Activated T-helper 17 cell treated with anti-CD3 and anti-CD28 coated beads, Interleukin-2, amount 50 U/mL, for 72 hours (primary cell): Measurements from ENCODE around the gene MYEF2. TPM values are rescaled to one million over a fixed set of nuclear protein-coding genes. Genes with fewer than 3 reads are reported as not detected.

Source experiments
- ATAC-seq: fragments of 150-1000 bp; cut with Tn5 transposase; replicated peaks from 2 replicates; pipeline ENCODE4 v1.10.0; 2021; ENCODE audit warnings: mild to moderate bottlenecking, moderate library complexity
- H3K27ac Mint-ChIP-seq: one replicate; pipeline ENCODE4 v1.8.0; 2022; ENCODE audit warnings: mixed read lengths
- H3K27me3 Mint-ChIP-seq: one replicate; pipeline ENCODE4 v1.8.0; 2022; ENCODE audit warnings: mixed read lengths
- H3K36me3 Mint-ChIP-seq: one replicate; pipeline ENCODE4 v1.8.0; 2022; ENCODE audit warnings: low read depth, mild to moderate bottlenecking, mixed read lengths
- H3K4me1 Mint-ChIP-seq: one replicate; pipeline ENCODE4 v1.8.0; 2022; ENCODE audit warnings: mixed read lengths
- H3K4me3 Mint-ChIP-seq: one replicate; pipeline ENCODE4 v1.8.0; 2022; ENCODE audit warnings: mild to moderate bottlenecking, mixed read lengths
- H3K9me3 Mint-ChIP-seq: one replicate; pipeline ENCODE4 v1.8.0; 2022; ENCODE audit warnings: mixed read lengths
- total RNA-seq, 2 donors: library from RNA; stranded (reverse); gene quantifications; one replicate each; pipeline ENCODE4 v1.2.3, GENCODE V29; 2022

The MYEF2 gene
- total RNA-seq, 2 donors from 2014 or later, result 23.7 to 25.2 TPM

DNA sequence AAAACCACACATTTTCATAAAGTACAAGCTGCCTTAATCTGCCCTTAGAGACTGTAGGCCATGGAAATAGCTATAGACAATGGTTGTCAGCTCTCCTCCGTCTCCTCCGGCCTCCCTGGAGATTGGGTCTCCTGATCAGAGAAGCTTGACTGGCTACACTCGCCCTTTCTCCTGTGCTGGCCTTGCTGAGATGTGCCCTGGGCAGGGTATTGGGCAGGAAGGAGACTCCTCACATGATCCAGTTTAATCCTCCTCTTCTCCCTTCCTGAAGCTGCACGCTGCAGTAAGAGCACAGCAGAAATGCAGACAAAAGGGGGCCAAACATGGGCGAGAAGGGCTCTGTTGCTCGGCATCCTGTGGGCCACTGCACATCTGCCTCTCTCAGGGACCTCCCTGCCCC is 57.4 kb downstream of the MYEF2 start, which contains the start of gene SLC24A5:
TSS of gene SLC24A5 (plus strand) at position 246 of the 400 bp plus-strand sequence. CDS start at position 301, 55 bp downstream.
- H3K9me3 Mint-ChIP-seq, result peaks cover 4% of the 10 kb centered on the region
- no peak within 1 kb of the TSS for H3K4me3 Mint-ChIP-seq
- H3K36me3 Mint-ChIP-seq, result no peaks in the 10 kb centered on the region
- ATAC-seq, result no peak
- H3K27ac Mint-ChIP-seq, result no peak within 1 kb of the TSS
- H3K27me3 Mint-ChIP-seq, result peaks cover 3% of the 10 kb centered on the region
- H3K4me1 Mint-ChIP-seq, result no peaks in the 10 kb centered on the region

- Mint-ChIP-seq H3K4me1 (no peaks in the 10 kb centered on the region), H3K27ac (no peak overlapping the region), H3K4me3 (no peak overlapping the region), H3K9me3 (peaks cover 4% of the 10 kb centered on the region), H3K27me3 (peaks cover 10% of the 10 kb centered on the region), H3K36me3 (no peaks in the 10 kb centered on the region)
- no peak for ATAC-seq
Measured at GRCh38 chr15:48119277-48119676, 58.8 kb downstream of the MYEF2 start.

DNA sequence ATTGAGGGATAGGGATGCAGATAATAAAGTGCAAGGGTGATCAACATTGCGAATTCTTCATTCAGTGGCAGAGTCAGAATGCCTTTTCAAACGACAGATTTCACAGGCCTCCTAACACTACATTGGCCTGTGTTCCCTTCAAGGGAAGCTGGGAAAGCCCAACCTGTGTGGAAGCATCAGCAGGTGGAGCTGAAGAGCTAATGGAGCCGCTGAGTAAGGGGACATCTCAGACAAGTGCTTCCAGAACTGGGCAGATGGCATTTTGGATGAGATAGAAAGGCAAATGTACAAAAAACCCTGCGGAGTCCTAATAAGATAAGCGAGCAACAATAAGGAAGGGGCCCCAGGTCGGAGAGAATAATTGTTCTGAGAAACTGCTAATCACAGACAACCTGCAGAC is 65.9 kb downstream of the MYEF2 start:
- Mint-ChIP-seq H3K27me3 (peaks cover 31% of the 10 kb centered on the region), H3K4me3 (no peak overlapping the region), H3K27ac (no peak overlapping the region), H3K9me3 (no peaks in the 10 kb centered on the region), H3K36me3 (no peaks in the 10 kb centered on the region), H3K4me1 (no peaks in the 10 kb centered on the region)
- ATAC-seq, result no peak

- Mint-ChIP-seq H3K27me3 (peaks cover 42% of the 10 kb centered on the region), H3K4me3 (no peak overlapping the region), H3K4me1 (no peaks in the 10 kb centered on the region), H3K27ac (no peak overlapping the region), H3K9me3 (no peaks in the 10 kb centered on the region), H3K36me3 (no peaks in the 10 kb centered on the region)
- ATAC-seq, result no peak
Measured at GRCh38 chr15:48109856-48110531, 68.1 kb downstream of the MYEF2 start.

- peaks cover 39% of the 10 kb centered on the region for H3K27me3 Mint-ChIP-seq
- ATAC-seq, result no peak
- no peaks in the 10 kb centered on the region for H3K4me1 Mint-ChIP-seq
- H3K36me3 Mint-ChIP-seq, result no peaks in the 10 kb centered on the region
- no peak overlapping the region for H3K27ac Mint-ChIP-seq
- no peak overlapping the region for H3K4me3 Mint-ChIP-seq
- no peaks in the 10 kb centered on the region for H3K9me3 Mint-ChIP-seq
Measured at GRCh38 chr15:48109212-48109611, 68.9 kb downstream of the MYEF2 start.

- peaks cover 38% of the 10 kb centered on the region for H3K27me3 Mint-ChIP-seq
- H3K4me1 Mint-ChIP-seq, result no peaks in the 10 kb centered on the region
- no peaks in the 10 kb centered on the region for H3K9me3 Mint-ChIP-seq
- no peaks in the 10 kb centered on the region for H3K36me3 Mint-ChIP-seq
- ATAC-seq, result no peak
- no peak overlapping the region for H3K27ac Mint-ChIP-seq
- no peak overlapping the region for H3K4me3 Mint-ChIP-seq
Measured at GRCh38 chr15:48105936-48106335, 72.2 kb downstream of the MYEF2 start.

DNA sequence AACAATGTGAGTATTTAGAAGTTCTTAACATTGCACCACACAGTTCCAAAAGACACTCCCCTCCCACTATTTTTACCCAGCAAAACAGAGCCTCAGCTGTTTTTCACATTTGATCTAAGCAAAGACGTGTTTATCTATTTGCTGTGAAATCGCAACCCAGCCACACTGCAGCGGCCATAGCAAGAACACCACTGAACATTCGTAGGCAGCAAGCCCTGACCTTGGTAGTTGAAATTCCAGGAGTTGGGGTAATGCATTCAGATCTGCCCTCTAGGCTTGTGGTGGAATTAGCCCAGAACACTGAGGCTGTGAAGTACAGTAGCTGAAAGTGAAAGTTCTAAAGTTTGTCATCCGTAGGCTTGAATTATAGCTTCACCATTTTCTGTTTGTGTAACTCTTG is 74.4 kb downstream of the MYEF2 start:
- Mint-ChIP-seq H3K27me3 (peaks cover 38% of the 10 kb centered on the region), H3K27ac (no peak overlapping the region), H3K9me3 (no peaks in the 10 kb centered on the region), H3K4me3 (no peak overlapping the region), H3K36me3 (no peaks in the 10 kb centered on the region), H3K4me1 (no peaks in the 10 kb centered on the region)
- no peak for ATAC-seq

DNA sequence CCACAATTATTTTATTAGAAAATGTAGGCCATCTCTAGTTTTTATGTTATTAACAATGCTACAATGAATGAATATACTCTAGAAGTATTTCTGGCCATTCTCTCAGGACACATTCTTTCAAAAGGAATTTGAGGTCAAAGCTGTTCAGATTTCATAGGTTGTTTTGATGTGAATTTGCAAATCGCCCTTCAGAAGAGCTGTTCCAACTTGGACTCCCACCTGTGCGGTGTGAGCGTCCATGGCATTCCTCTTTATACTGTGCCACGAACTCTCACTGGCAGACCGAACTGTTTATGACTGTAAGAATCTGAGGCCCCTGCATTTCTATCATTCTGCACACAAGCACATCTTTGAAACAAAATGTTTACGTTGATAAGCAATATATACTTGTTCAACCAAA is 75.9 kb downstream of the MYEF2 start:
- H3K4me1 Mint-ChIP-seq, result no peaks in the 10 kb centered on the region
- no peak for ATAC-seq
- peaks cover 31% of the 10 kb centered on the region for H3K27me3 Mint-ChIP-seq
- no peak overlapping the region for H3K27ac Mint-ChIP-seq
- H3K36me3 Mint-ChIP-seq, result no peaks in the 10 kb centered on the region
- H3K9me3 Mint-ChIP-seq, result no peaks in the 10 kb centered on the region
- H3K4me3 Mint-ChIP-seq, result no peak overlapping the region

DNA sequence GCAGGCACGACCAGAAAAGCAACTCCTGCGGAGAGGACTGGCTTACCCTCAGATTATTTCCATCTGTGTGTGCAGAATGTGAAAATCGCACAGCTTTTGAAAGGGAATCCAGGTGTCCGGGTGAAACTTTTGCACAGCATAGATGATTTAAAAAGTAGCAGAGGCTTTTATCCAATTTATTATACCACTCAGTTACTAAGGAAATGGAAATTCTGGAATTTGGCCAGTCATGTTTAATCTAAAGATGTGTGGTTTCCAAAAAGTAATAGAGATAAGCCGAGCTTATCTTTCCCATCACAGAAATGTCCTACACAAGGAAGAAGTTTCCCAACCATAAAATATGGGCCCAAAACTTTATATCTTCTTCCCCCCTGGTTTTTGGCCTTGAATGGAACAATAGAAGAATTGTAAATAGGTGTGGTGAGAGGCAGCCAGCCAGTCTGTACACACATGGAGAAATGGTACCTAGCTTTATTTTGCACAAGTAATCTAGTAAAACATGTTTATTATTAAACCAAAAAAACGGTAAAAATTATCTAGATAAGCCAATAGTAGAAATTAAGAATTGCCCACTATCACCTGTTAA is 76.6 kb downstream of the MYEF2 start:
- Mint-ChIP-seq H3K27ac (no peak overlapping the region), H3K9me3 (no peaks in the 10 kb centered on the region), H3K4me1 (no peaks in the 10 kb centered on the region), H3K36me3 (no peaks in the 10 kb centered on the region), H3K27me3 (peaks cover 26% of the 10 kb centered on the region), H3K4me3 (no peak overlapping the region)
- ATAC-seq, result no peak

DNA sequence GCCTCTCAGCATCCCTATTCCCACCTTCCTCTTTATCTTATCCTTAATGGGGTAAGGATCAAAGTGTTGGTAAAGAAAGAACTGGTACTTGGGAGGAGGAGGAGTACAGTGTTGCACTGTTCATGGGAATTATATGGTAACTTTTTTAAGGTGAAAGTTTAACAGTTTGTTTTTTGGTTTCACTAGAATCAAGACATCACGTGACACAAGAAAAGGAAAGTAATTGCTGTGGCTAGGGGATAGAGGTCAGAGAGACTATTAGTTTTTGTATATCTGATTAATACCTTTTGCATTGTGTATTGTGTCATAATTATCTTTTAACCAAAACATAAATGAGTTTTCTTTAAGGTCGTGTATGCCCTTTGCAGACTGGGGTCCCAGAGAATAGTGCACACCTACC is 80.8 kb downstream of the MYEF2 start:
- Mint-ChIP-seq H3K36me3 (no peaks in the 10 kb centered on the region), H3K27ac (no peak overlapping the region), H3K4me1 (no peaks in the 10 kb centered on the region), H3K9me3 (peaks cover 3% of the 10 kb centered on the region), H3K27me3 (peaks cover 14% of the 10 kb centered on the region), H3K4me3 (no peak overlapping the region)
- ATAC-seq, result no peak

- Mint-ChIP-seq H3K4me1 (no peaks in the 10 kb centered on the region), H3K9me3 (peaks cover 3% of the 10 kb centered on the region), H3K27me3 (peaks cover 14% of the 10 kb centered on the region)
Measured at GRCh38 chr15:48096813-48097212, 81.3 kb downstream of the MYEF2 start.

DNA sequence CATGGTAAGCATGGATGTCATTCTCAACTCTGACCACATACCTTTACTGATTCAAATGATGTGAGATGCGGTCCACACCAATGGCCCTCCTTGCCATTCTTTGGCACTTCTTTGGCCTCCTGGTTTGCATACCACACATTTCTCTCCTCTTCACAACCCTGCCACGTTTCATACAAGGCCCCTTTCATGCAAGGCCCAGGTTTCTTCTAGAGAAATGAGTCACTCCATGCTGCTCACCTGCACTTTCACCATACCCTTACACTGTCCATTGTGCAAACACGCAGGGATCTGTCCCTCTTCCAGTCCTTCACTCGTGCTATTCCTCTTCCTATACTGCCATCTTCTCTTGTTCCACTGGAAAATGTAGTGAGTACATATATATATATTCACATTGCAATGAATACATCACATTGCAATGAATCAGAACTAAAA is 81.7 kb downstream of the MYEF2 start:
- Mint-ChIP-seq H3K4me1 (no peaks in the 10 kb centered on the region), H3K4me3 (no peak overlapping the region), H3K36me3 (no peaks in the 10 kb centered on the region), H3K27me3 (peaks cover 14% of the 10 kb centered on the region), H3K27ac (no peak overlapping the region), H3K9me3 (peaks cover 3% of the 10 kb centered on the region)
- no peak for ATAC-seq

More at GRCh38 chr15:48096813-48097212, 81.3 kb downstream of the MYEF2 start:
- Mint-ChIP-seq H3K27ac (no peak overlapping the region), H3K4me3 (no peak overlapping the region), H3K36me3 (no peaks in the 10 kb centered on the region)
- no peak for ATAC-seq

DNA sequence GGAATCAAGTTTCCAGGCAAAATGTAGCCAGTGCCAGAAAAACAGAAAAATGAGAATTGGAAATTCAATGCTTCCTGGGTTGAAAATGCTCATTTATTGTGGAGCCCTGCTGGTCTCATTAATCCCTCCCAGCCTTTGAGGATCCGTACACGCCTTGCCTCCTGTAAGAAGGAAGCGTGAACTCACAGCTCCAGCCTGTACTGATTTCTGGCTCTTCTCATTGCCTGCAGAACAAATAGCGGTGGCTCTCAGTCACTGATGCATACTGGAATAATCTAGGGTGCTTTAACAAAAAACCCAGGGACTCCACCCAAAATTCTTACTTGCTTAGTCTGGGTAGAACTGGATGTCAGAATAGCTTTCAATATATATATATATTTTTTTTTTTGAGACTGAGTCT is 86.6 kb downstream of the MYEF2 start:
- no peak overlapping the region for H3K27ac Mint-ChIP-seq
- H3K27me3 Mint-ChIP-seq, result peaks cover 7% of the 10 kb centered on the region
- no peaks in the 10 kb centered on the region for H3K4me1 Mint-ChIP-seq
- peaks cover 3% of the 10 kb centered on the region for H3K9me3 Mint-ChIP-seq
- no peak for ATAC-seq
- no peaks in the 10 kb centered on the region for H3K36me3 Mint-ChIP-seq
- no peak overlapping the region for H3K4me3 Mint-ChIP-seq

DNA sequence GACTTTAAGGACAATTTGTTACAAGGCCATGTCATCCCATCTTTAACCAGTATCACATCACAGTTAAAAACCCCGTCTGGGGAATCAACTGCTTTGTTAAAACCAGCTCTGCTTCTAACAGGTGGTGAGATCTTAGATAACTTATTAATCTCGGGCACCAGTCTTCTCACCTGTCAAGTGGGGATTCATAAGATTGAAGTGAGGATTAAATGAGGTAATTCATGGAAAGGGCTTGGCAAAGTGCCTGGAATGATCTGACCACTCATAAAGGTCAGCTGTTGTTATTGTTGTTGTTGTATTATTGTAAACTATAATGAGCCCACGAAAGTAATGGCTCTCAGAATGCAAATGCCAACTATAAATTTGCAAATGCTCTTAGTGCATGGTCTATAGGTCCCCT is 87.4 kb downstream of the MYEF2 start:
- Mint-ChIP-seq H3K36me3 (no peaks in the 10 kb centered on the region), H3K4me1 (no peaks in the 10 kb centered on the region), H3K27me3 (peaks cover 4% of the 10 kb centered on the region), H3K27ac (no peak overlapping the region), H3K9me3 (peaks cover 2% of the 10 kb centered on the region), H3K4me3 (no peak overlapping the region)
- ATAC-seq, result no peak

- Mint-ChIP-seq H3K36me3 (no peaks in the 10 kb centered on the region), H3K9me3 (no peaks in the 10 kb centered on the region), H3K4me3 (no peak overlapping the region), H3K27ac (no peak overlapping the region), H3K4me1 (no peaks in the 10 kb centered on the region), H3K27me3 (peaks cover 3% of the 10 kb centered on the region)
- ATAC-seq, result no peak
Measured at GRCh38 chr15:48090115-48090514, 88.0 kb downstream of the MYEF2 start.
